Mesendoderm (in vitro differentiated cells): ENCODE data around the gene IKZF1.
A peak's percentile ranks its signal among the peaks of the same experiment; 100 is the strongest.

Experiments
- DNase-seq: peaks from one replicate; pipeline ENCODE4 v3.0.0; 2013
- H2AK5ac ChIP-seq: 2 replicates; pipeline ENCODE4 v1.6.1; 2013; ENCODE audit warnings: low read length, inconsistent platforms
- H2BK120ac ChIP-seq: 2 replicates; pipeline ENCODE4 v1.6.1; 2013; ENCODE audit warnings: low read depth, mild to moderate bottlenecking, low read length, moderate library complexity, mixed read lengths
- H2BK15ac ChIP-seq: replicated peaks from 2 replicates; pipeline ENCODE4 v1.6.1; 2013; ENCODE audit warnings: low read depth, mild to moderate bottlenecking, moderate library complexity
- H2BK5ac ChIP-seq: 2 replicates; pipeline ENCODE4 v1.6.1; 2013; ENCODE audit warnings: low read length, inconsistent platforms
- H3K18ac ChIP-seq: 2 replicates; pipeline ENCODE4 v1.6.1; 2013; ENCODE audit warnings: mild to moderate bottlenecking, low read length, mixed read lengths
- H3K23ac ChIP-seq: one replicate; pipeline ENCODE4 v1.6.1; 2013; ENCODE audit warnings: low read length
- H3K27ac ChIP-seq: 2 replicates; pipeline ENCODE4 v1.5.1; 2013; ENCODE audit warnings: low read depth, mild to moderate bottlenecking, inconsistent platforms, low read length, moderate library complexity
- H3K27me3 ChIP-seq: 2 replicates; pipeline ENCODE4 v1.6.1; 2013; ENCODE audit warnings: low read length, control low read depth, mild to moderate bottlenecking, inconsistent platforms; ENCODE audit not compliant: insufficient read depth, poor library complexity
- H3K36me3 ChIP-seq: 2 replicates; pipeline ENCODE4 v1.6.1; 2013; ENCODE audit warnings: low read length, inconsistent platforms; ENCODE audit not compliant: control insufficient read depth, insufficient read depth
- H3K4ac ChIP-seq: one replicate; pipeline ENCODE4 v1.6.1; 2013; ENCODE audit warnings: low read depth, mild to moderate bottlenecking, low read length, moderate library complexity
- H3K4me1 ChIP-seq: 2 replicates; pipeline ENCODE4 v1.6.1; 2013; ENCODE audit warnings: low read depth, low read length, inconsistent platforms; ENCODE audit not compliant: control insufficient read depth
- H3K4me2 ChIP-seq: 2 replicates; pipeline ENCODE4 v1.6.1; 2013; ENCODE audit warnings: low read length
- H3K4me3 ChIP-seq: 2 replicates; pipeline ENCODE4 v1.5.1; 2013; ENCODE audit warnings: mild to moderate bottlenecking, low read length
- H3K56ac ChIP-seq: one replicate; pipeline ENCODE4 v1.6.1; 2013; ENCODE audit warnings: low read length
- H3K79me1 ChIP-seq: 2 replicates; pipeline ENCODE4 v1.6.1; 2013; ENCODE audit warnings: low read length, inconsistent platforms
- H3K79me2 ChIP-seq: 2 replicates; pipeline ENCODE4 v1.6.1; 2013; ENCODE audit warnings: mild to moderate bottlenecking, low read length; ENCODE audit not compliant: control insufficient read depth, insufficient read depth
- H3K9ac ChIP-seq: 2 replicates; pipeline ENCODE4 v1.6.1; 2013; ENCODE audit warnings: low read length, inconsistent platforms
- H4K5ac ChIP-seq: one replicate; pipeline ENCODE4 v1.6.1; 2013; ENCODE audit warnings: low read length
- H4K8ac ChIP-seq: one replicate; pipeline ENCODE4 v1.6.1; 2013; ENCODE audit warnings: low read depth, mild to moderate bottlenecking, control low read depth, low read length, moderate library complexity
- WGBS: extraction: QIAGEN DNeasy Blood & Tissue Kit; methylation state at CpG from one replicate; pipeline ENCODE4 v1.1.7; 2013; ENCODE audit warnings: low lambda C conversion rate, missing lambda C conversion rate; ENCODE audit not compliant: insufficient coverage; ENCODE audit errors: extremely low coverage; 5-methylcytosine and 5-hydroxymethylcytosine counted together

Gene IKZF1

GRCh38 chr7:50284296-50284695, 20.2 kb upstream of the IKZF1 start:
- Histone ChIP-seq H3K4me1 (no peaks in the 10 kb centered on the region), H3K23ac (no peak overlapping the region), H3K79me2 (no peaks in the 10 kb centered on the region), H3K27ac (no peak overlapping the region), H4K5ac (no peak overlapping the region), H3K18ac (no peak overlapping the region), H4K8ac (no peak overlapping the region), H3K9ac (no peak overlapping the region), H2BK120ac (no peak overlapping the region), H2AK5ac (no peak overlapping the region), H3K4me3 (no peak overlapping the region), H3K4me2 (no peak overlapping the region), H3K36me3 (no peaks in the 10 kb centered on the region), H3K4ac (no peak overlapping the region), H3K27me3 (no peaks in the 10 kb centered on the region), H2BK15ac (no peak overlapping the region), H3K79me1 (no peaks in the 10 kb centered on the region), H3K56ac (no peak overlapping the region), H2BK5ac (no peak overlapping the region)
- no CpG with 5 or more reads among the region's 3 CpGs for WGBS
- no peak for DNase-seq

- Histone ChIP-seq H2AK5ac (no peak overlapping the region), H3K4me3 (no peak overlapping the region), H4K5ac (no peak overlapping the region), H3K36me3 (no peaks in the 10 kb centered on the region), H2BK120ac (no peak overlapping the region), H3K27me3 (no peaks in the 10 kb centered on the region), H4K8ac (no peak overlapping the region), H3K23ac (no peak overlapping the region), H3K9ac (no peak overlapping the region), H3K4ac (no peak overlapping the region), H2BK15ac (no peak overlapping the region), H3K79me1 (no peaks in the 10 kb centered on the region), H3K79me2 (no peaks in the 10 kb centered on the region), H3K56ac (no peak overlapping the region), H2BK5ac (no peak overlapping the region), H3K27ac (no peak overlapping the region), H3K18ac (no peak overlapping the region), H3K4me1 (no peaks in the 10 kb centered on the region), H3K4me2 (no peak overlapping the region)
- WGBS: no CpG with 5 or more reads among the region's 4 CpGs
- DNase-seq: no peak
Measured at GRCh38 chr7:50285269-50285668, 19.2 kb upstream of the IKZF1 start.

- Histone ChIP-seq H2BK120ac (no peak overlapping the region), H3K23ac (no peak overlapping the region), H3K9ac (no peak overlapping the region), H3K79me1 (no peaks in the 10 kb centered on the region), H4K5ac (no peak overlapping the region), H3K4ac (no peak overlapping the region), H2AK5ac (no peak overlapping the region), H3K4me1 (no peaks in the 10 kb centered on the region), H2BK15ac (no peak overlapping the region), H3K27me3 (no peaks in the 10 kb centered on the region), H3K36me3 (no peaks in the 10 kb centered on the region), H3K27ac (no peak overlapping the region), H3K18ac (no peak overlapping the region), H3K4me2 (no peak overlapping the region), H4K8ac (no peak overlapping the region), H3K4me3 (no peak overlapping the region), H3K56ac (no peak overlapping the region), H3K79me2 (no peaks in the 10 kb centered on the region), H2BK5ac (no peak overlapping the region)
- no CpG with 5 or more reads among the region's 1 CpG for WGBS
- no peak for DNase-seq
Measured at GRCh38 chr7:50287129-50287528, 17.4 kb upstream of the IKZF1 start.

- Histone ChIP-seq H3K36me3 (no peaks in the 10 kb centered on the region), H4K8ac (no peak overlapping the region), H3K27ac (no peak overlapping the region), H3K27me3 (no peaks in the 10 kb centered on the region), H3K18ac (no peak overlapping the region), H2AK5ac (no peak overlapping the region), H4K5ac (no peak overlapping the region), H2BK120ac (no peak overlapping the region), H3K9ac (no peak overlapping the region), H3K79me2 (no peaks in the 10 kb centered on the region), H3K4me3 (no peak overlapping the region), H3K4me2 (no peak overlapping the region), H3K79me1 (no peaks in the 10 kb centered on the region), H3K4ac (no peak overlapping the region), H2BK15ac (no peak overlapping the region), H3K23ac (no peak overlapping the region), H2BK5ac (no peak overlapping the region), H3K56ac (no peak overlapping the region), H3K4me1 (no peaks in the 10 kb centered on the region)
- no peak for DNase-seq
Measured at GRCh38 chr7:50292165-50292757, 12.3 kb upstream of the IKZF1 start.

- Histone ChIP-seq H3K27ac (no peak overlapping the region), H3K27me3 (no peaks in the 10 kb centered on the region)
Measured at GRCh38 chr7:50292763-50293162, 11.8 kb upstream of the IKZF1 start.

GRCh38 chr7:50293509-50294179, 10.9 kb upstream of the IKZF1 start:
- H3K18ac ChIP-seq: no peak overlapping the region
- WGBS: no CpG with 5 or more reads among the region's 7 CpGs

More at GRCh38 chr7:50292763-50293162, 11.8 kb upstream of the IKZF1 start:
- peak; percentile 4 for DNase-seq
- Histone ChIP-seq H3K9ac (no peak overlapping the region), H3K56ac (no peak overlapping the region), H3K36me3 (no peaks in the 10 kb centered on the region), H3K79me1 (no peaks in the 10 kb centered on the region), H3K23ac (no peak overlapping the region), H2AK5ac (no peak overlapping the region), H4K5ac (no peak overlapping the region), H3K79me2 (no peaks in the 10 kb centered on the region), H3K4ac (no peak overlapping the region), H3K4me1 (no peaks in the 10 kb centered on the region), H3K4me2 (no peak overlapping the region), H2BK120ac (no peak overlapping the region), H4K8ac (no peak overlapping the region), H3K18ac (no peak overlapping the region), H2BK15ac (no peak overlapping the region), H3K4me3 (no peak overlapping the region), H2BK5ac (no peak overlapping the region)

More at GRCh38 chr7:50293509-50294179, 10.9 kb upstream of the IKZF1 start:
- H3K4me3 ChIP-seq: no peak overlapping the region
- no peak overlapping the region for H3K27ac ChIP-seq
- no peak overlapping the region for H3K56ac ChIP-seq
- no peaks in the 10 kb centered on the region for H3K79me1 ChIP-seq
- no peaks in the 10 kb centered on the region for H3K36me3 ChIP-seq
- H4K8ac ChIP-seq: no peak overlapping the region
- H4K5ac ChIP-seq: no peak overlapping the region
- H3K4me1 ChIP-seq: no peaks in the 10 kb centered on the region
- no peak overlapping the region for H2AK5ac ChIP-seq
- H2BK120ac ChIP-seq: no peak overlapping the region
- H3K23ac ChIP-seq: no peak overlapping the region
- H2BK5ac ChIP-seq: no peak overlapping the region
- H3K4ac ChIP-seq: no peak overlapping the region
- H2BK15ac ChIP-seq: no peak overlapping the region
- no peaks in the 10 kb centered on the region for H3K27me3 ChIP-seq
- H3K4me2 ChIP-seq: no peak overlapping the region
- no peak for DNase-seq
- no peaks in the 10 kb centered on the region for H3K79me2 ChIP-seq
- no peak overlapping the region for H3K9ac ChIP-seq
